ENCODE results near the gene CYBC1.

Gene CYBC1

DNA sequence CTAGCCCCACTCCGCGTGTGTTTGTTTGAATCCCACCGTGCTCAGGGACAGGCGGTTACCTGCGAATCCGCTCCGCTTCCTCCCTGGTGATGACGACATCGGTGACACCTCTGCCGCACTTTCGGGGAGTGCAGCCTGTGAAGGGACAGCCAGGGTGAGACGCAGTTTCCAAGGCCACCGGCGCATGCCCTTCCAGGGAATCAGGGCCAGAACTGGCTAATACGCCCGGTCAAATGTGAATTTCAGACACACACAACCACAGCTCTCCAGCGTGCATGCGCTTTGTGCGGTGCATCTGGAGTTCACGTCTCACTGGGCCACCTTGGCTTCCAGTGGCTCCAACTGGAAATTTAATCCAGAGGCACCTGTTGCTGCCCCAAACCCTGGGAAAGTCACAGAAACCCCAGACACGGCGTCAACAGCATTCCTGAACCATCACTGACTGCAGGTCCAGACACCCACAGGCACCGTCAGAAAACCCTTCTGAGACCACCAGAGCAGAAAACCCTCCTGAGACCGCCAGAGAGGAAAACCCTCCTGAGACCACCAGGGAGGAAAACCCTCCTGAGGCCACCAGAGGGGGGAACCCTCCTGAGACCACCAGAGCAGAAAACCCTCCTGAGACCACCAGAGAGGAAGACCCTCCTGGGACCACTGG, 39.0 kb downstream of the CYBC1 start:
- Histone ChIP-seq H3K4ac (ENCODE audit: low read depth, low read length) (no peak overlapping the region), H3K4me3 (ENCODE audit: low read length) (no peak overlapping the region), H4K8ac (ENCODE audit: low read depth, low read length) (no peak overlapping the region), H3K79me1 (ENCODE audit: low read length) (no peaks in the 10 kb centered on the region), H2BK5ac (ENCODE audit: low read length) (no peak overlapping the region), H4K5ac (ENCODE audit: low read length) (no peak overlapping the region), H2BK120ac (ENCODE audit: low read depth, low read length) (no peak overlapping the region), H2AK5ac (ENCODE audit: low read length) (no peak overlapping the region), H2BK15ac (replicated peaks; ENCODE audit: low read depth) (no peak overlapping the region), H3K23ac (ENCODE audit: low read length) (no peak overlapping the region), H3K18ac (ENCODE audit: low read length) (no peak overlapping the region), H3K4me2 (ENCODE audit: low read length) (no peak overlapping the region), H3K4me1 (ENCODE audit: control insufficient read depth, low read depth, low read length) (no peaks in the 10 kb centered on the region), H3K56ac (ENCODE audit: low read length) (no peak overlapping the region), H3K9ac (ENCODE audit: low read length) (no peak overlapping the region), H3K36me3 (ENCODE audit: control insufficient read depth, insufficient read depth, low read length) (no peaks in the 10 kb centered on the region), H3K27me3 (ENCODE audit: insufficient read depth, low read length, poor library complexity) (no peaks in the 10 kb centered on the region), H3K27ac (ENCODE audit: low read depth, low read length) (no peak overlapping the region), H3K79me2 (ENCODE audit: control insufficient read depth, insufficient read depth, low read length) (no peaks in the 10 kb centered on the region)
- WGBS (ENCODE audit: extremely low coverage, insufficient coverage, low lambda C conversion rate): no CpG with 5 or more reads among the region's 24 CpGs
- DNase-seq: no peak

DNA sequence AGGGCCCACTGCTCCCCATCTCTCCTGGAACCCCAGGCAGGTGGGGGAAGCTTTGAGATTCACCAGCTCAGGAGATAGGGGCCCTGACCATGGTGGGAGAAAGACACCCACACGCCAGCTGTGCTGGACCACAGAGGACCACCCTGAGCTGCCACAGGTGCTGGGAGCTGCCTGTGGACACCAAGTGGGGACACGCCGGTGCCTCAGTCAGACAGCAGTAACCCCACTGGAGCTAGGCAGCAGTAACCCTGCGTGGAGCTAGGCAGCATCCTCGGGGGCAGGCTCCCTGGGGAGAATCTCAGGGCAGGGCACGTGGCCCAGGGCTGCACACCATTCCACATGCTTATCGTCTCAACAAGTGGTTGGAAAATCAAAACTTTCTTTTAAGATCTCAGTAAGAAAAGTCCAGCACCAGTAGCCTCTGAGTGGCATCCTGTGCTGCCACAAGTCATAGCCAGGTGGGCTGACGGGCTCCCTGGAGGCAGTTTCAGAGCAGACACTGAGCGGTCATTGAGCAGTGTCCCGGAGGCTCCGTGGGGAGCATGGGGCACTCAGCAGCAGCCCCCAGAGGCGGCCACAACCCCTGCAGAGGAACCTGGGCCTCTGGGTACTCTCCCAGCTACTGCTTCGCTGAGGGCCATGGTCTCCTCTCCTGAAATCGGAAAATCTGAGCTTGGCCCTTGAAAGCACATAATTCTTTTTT, 40.4 kb downstream of the CYBC1 start:
- no CpG with 5 or more reads among the region's 14 CpGs for WGBS (ENCODE audit: extremely low coverage, insufficient coverage, low lambda C conversion rate)
- Histone ChIP-seq H3K4me2 (ENCODE audit: low read length) (no peak overlapping the region), H3K79me1 (ENCODE audit: low read length) (no peaks in the 10 kb centered on the region), H3K23ac (ENCODE audit: low read length) (no peak overlapping the region), H3K27ac (ENCODE audit: low read depth, low read length) (no peak overlapping the region), H4K8ac (ENCODE audit: low read depth, low read length) (no peak overlapping the region), H3K4ac (ENCODE audit: low read depth, low read length) (no peak overlapping the region), H2BK15ac (replicated peaks; ENCODE audit: low read depth) (no peak overlapping the region), H3K9ac (ENCODE audit: low read length) (no peak overlapping the region), H2AK5ac (ENCODE audit: low read length) (no peak overlapping the region), H3K56ac (ENCODE audit: low read length) (no peak overlapping the region), H3K18ac (ENCODE audit: low read length) (no peak overlapping the region), H4K5ac (ENCODE audit: low read length) (no peak overlapping the region), H2BK5ac (ENCODE audit: low read length) (no peak overlapping the region), H3K36me3 (ENCODE audit: control insufficient read depth, insufficient read depth, low read length) (no peaks in the 10 kb centered on the region), H3K27me3 (ENCODE audit: insufficient read depth, low read length, poor library complexity) (no peaks in the 10 kb centered on the region), H2BK120ac (ENCODE audit: low read depth, low read length) (no peak overlapping the region), H3K79me2 (ENCODE audit: control insufficient read depth, insufficient read depth, low read length) (no peaks in the 10 kb centered on the region), H3K4me1 (ENCODE audit: control insufficient read depth, low read depth, low read length) (no peaks in the 10 kb centered on the region), H3K4me3 (ENCODE audit: low read length) (no peak overlapping the region)
- no peak for DNase-seq

DNA sequence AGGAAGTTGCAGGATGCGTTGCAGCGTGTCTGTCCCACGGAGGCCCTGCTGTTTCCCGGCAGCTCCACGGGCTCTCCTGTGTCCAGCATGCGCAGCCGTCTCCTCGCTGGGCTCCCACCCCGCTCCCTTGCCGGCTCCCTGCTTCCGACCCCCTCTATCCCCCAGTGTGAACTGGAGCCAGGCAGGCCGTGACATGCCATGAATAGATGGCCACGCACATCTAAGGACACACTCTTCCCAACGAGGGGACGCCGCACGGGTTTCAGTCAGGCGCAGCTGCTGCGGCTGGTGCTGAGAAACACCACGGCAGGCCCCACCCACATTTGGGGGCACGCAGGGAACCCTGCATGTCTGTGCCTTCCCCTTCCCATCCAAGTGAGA, 41.6 kb downstream of the CYBC1 start:
- H3K4me2 ChIP-seq (ENCODE audit: low read length): no peak overlapping the region
- H3K27me3 ChIP-seq (ENCODE audit: insufficient read depth, low read length, poor library complexity): no peaks in the 10 kb centered on the region
- no peak overlapping the region for H2BK15ac ChIP-seq (replicated peaks; ENCODE audit: low read depth)
- DNase-seq: no peak
- H4K8ac ChIP-seq (ENCODE audit: low read depth, low read length): no peak overlapping the region
- no peaks in the 10 kb centered on the region for H3K79me1 ChIP-seq (ENCODE audit: low read length)
- H3K23ac ChIP-seq (ENCODE audit: low read length): no peak overlapping the region
- H3K9ac ChIP-seq (ENCODE audit: low read length): no peak overlapping the region
- H2BK120ac ChIP-seq (ENCODE audit: low read depth, low read length): no peak overlapping the region
- no peak overlapping the region for H3K18ac ChIP-seq (ENCODE audit: low read length)
- H3K36me3 ChIP-seq (ENCODE audit: control insufficient read depth, insufficient read depth, low read length): no peaks in the 10 kb centered on the region
- H3K4me3 ChIP-seq (ENCODE audit: low read length): no peak overlapping the region
- no peaks in the 10 kb centered on the region for H3K4me1 ChIP-seq (ENCODE audit: control insufficient read depth, low read depth, low read length)
- no peak overlapping the region for H4K5ac ChIP-seq (ENCODE audit: low read length)
- no peak overlapping the region for H3K27ac ChIP-seq (ENCODE audit: low read depth, low read length)
- no peak overlapping the region for H2AK5ac ChIP-seq (ENCODE audit: low read length)
- H3K56ac ChIP-seq (ENCODE audit: low read length): no peak overlapping the region
- H3K79me2 ChIP-seq (ENCODE audit: control insufficient read depth, insufficient read depth, low read length): no peaks in the 10 kb centered on the region
- no CpG with 5 or more reads among the region's 21 CpGs for WGBS (ENCODE audit: extremely low coverage, insufficient coverage, low lambda C conversion rate)
- H2BK5ac ChIP-seq (ENCODE audit: low read length): no peak overlapping the region
- H3K4ac ChIP-seq (ENCODE audit: low read depth, low read length): no peak overlapping the region

DNA sequence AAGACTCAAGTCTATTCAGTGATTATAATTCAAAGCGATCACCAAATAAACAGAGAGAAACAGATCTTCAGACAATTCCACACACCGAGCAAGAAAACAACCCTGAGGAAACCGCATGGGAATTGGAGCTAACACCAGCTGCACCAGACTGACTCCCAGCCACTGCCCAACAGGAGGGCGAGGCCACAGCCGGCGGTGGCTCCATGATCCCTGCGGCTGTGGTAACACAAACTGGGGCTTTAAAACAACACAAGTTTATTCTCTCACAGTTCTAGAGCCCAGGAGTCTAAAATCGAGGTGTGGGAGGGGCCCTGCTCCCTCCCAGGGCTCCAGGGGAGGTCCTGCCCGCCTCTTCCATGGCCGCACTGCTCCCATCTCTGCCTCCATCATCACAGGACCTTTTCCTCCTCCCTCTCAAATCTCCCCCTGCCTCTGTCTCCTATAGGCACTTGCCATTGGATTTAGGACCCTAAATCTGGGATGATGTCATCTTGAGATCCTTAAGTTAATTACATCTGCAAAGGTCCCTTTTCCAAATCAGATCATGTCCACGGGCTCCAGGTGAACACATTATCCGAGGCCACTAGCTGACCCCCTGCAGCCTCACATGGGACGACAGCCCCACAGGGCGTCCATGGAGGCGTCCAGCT, 42.1 kb downstream of the CYBC1 start:
- no peaks in the 10 kb centered on the region for H3K36me3 ChIP-seq (ENCODE audit: control insufficient read depth, insufficient read depth, low read length)
- no peaks in the 10 kb centered on the region for H3K79me2 ChIP-seq (ENCODE audit: control insufficient read depth, insufficient read depth, low read length)
- H3K4me3 ChIP-seq (ENCODE audit: low read length): no peak overlapping the region
- no peak overlapping the region for H3K27ac ChIP-seq (ENCODE audit: low read depth, low read length)
- H4K8ac ChIP-seq (ENCODE audit: low read depth, low read length): no peak overlapping the region
- no peaks in the 10 kb centered on the region for H3K79me1 ChIP-seq (ENCODE audit: low read length)
- no peaks in the 10 kb centered on the region for H3K27me3 ChIP-seq (ENCODE audit: insufficient read depth, low read length, poor library complexity)
- H3K4me2 ChIP-seq (ENCODE audit: low read length): no peak overlapping the region
- DNase-seq: no peak
- H2BK120ac ChIP-seq (ENCODE audit: low read depth, low read length): no peak overlapping the region
- no peak overlapping the region for H3K56ac ChIP-seq (ENCODE audit: low read length)
- H2BK5ac ChIP-seq (ENCODE audit: low read length): no peak overlapping the region
- WGBS (ENCODE audit: extremely low coverage, insufficient coverage, low lambda C conversion rate): no CpG with 5 or more reads among the region's 15 CpGs
- H2BK15ac ChIP-seq (replicated peaks; ENCODE audit: low read depth): no peak overlapping the region
- H3K4me1 ChIP-seq (ENCODE audit: control insufficient read depth, low read depth, low read length): no peaks in the 10 kb centered on the region
- no peak overlapping the region for H3K23ac ChIP-seq (ENCODE audit: low read length)
- no peak overlapping the region for H3K9ac ChIP-seq (ENCODE audit: low read length)
- H3K4ac ChIP-seq (ENCODE audit: low read depth, low read length): no peak overlapping the region
- no peak overlapping the region for H4K5ac ChIP-seq (ENCODE audit: low read length)
- H2AK5ac ChIP-seq (ENCODE audit: low read length): no peak overlapping the region
- H3K18ac ChIP-seq (ENCODE audit: low read length): no peak overlapping the region

DNA sequence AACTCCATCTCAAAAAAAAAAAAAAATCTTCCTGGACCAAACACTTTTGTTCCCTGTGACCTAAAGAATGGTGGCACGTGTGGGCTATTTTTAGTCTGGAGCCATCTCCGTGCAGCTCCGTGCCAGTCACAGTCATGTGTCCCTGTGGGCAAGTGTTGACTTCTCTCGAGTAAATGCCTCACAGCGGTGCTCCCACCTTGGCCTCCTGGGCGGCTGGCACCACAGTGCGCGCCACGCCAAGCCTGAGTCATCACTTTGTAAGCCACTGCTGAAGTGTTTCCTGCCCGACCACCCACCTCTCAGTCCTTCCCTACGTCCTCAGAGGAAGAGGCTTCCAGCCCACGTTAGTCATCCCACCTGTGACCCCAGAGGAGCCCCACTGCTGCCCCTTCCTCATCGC, 43.3 kb downstream of the CYBC1 start:
- no peak overlapping the region for H3K27ac ChIP-seq (ENCODE audit: low read depth, low read length)
- H3K27me3 ChIP-seq (ENCODE audit: insufficient read depth, low read length, poor library complexity): no peaks in the 10 kb centered on the region
- H3K4ac ChIP-seq (ENCODE audit: low read depth, low read length): no peak overlapping the region
- WGBS (ENCODE audit: extremely low coverage, insufficient coverage, low lambda C conversion rate): no CpG with 5 or more reads among the region's 13 CpGs
- no peak for DNase-seq
- no peak overlapping the region for H3K23ac ChIP-seq (ENCODE audit: low read length)
- H2BK5ac ChIP-seq (ENCODE audit: low read length): no peak overlapping the region
- no peak overlapping the region for H2AK5ac ChIP-seq (ENCODE audit: low read length)
- H3K9ac ChIP-seq (ENCODE audit: low read length): no peak overlapping the region
- no peaks in the 10 kb centered on the region for H3K79me1 ChIP-seq (ENCODE audit: low read length)
- no peak overlapping the region for H3K4me2 ChIP-seq (ENCODE audit: low read length)
- H4K8ac ChIP-seq (ENCODE audit: low read depth, low read length): no peak overlapping the region
- H3K36me3 ChIP-seq (ENCODE audit: control insufficient read depth, insufficient read depth, low read length): no peaks in the 10 kb centered on the region
- no peak overlapping the region for H3K4me3 ChIP-seq (ENCODE audit: low read length)
- no peak overlapping the region for H2BK120ac ChIP-seq (ENCODE audit: low read depth, low read length)
- no peaks in the 10 kb centered on the region for H3K4me1 ChIP-seq (ENCODE audit: control insufficient read depth, low read depth, low read length)
- no peak overlapping the region for H4K5ac ChIP-seq (ENCODE audit: low read length)
- no peak overlapping the region for H2BK15ac ChIP-seq (replicated peaks; ENCODE audit: low read depth)
- H3K18ac ChIP-seq (ENCODE audit: low read length): no peak overlapping the region
- no peak overlapping the region for H3K56ac ChIP-seq (ENCODE audit: low read length)
- H3K79me2 ChIP-seq (ENCODE audit: control insufficient read depth, insufficient read depth, low read length): no peaks in the 10 kb centered on the region
